GM13977 (cell line): ENCODE data around the gene FAM174B.

Experiments used
- DNase-seq: peaks from one replicate; pipeline ENCODE4 v3.0.0; 2012; ENCODE audit warnings: low spot score
- CTCF ChIP-seq: IDR thresholded peaks from 2 replicates; pipeline ENCODE4 v1.5.1; 2012; ENCODE audit warnings: mild to moderate bottlenecking, control low read depth; ENCODE audit not compliant: insufficient read depth; ENCODE audit errors: extremely low read depth, missing control alignments
- in situ Hi-C: fragments of 300-500 bp; cut with MboI; formaldehyde crosslinking; loops from one replicate; pipeline ENCODE4 v1.12.0; 2022; ENCODE audit warnings: low sequenced_read_pairs, low pct_unique_long_range_greater_than_20kb, mixed read lengths, inconsistent platforms; ENCODE audit not compliant: unreplicated experiment

FAM174B gene

DNA sequence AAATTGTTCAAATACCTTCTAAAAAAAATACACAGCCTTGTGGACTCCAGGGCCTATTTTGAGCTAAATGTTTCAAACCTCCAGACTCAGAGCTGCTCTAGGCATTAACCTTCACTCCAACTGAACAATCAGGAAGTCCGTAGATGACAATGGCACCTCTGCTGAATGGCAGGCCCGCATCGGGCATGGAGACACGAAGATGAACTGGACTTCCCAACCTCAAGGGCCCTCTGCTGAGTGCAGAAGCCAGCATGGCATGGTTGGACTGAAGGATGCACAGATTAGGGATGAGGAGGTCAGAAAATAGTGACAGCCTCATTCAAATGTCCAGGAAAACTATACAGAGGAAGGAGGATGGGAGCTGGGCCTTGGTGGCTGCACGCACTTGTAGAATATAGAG lies 2.2 kb downstream of the FAM174B start:
- in situ Hi-C loops: no loop called here
- no peak for TF ChIP-seq CTCF
- no peak for DNase-seq

DNA sequence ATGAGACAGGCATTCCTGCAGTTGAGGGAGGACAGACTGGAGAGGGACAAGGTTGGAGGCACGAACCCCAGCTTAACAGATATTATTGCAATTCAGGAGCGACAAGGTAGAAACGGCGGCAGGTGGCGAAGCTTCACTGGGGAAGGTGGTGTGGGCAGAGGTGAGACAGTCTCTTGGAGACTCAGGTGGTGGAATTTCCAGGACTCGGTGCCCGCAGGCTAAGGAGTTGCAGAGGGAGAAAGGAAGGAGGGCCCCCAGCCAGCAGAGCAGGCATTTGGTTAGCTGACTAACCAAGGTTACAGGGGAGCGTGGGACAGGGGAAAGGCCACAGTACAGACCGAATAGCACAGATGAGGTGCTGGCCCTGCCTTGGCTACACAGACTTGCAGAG lies 3.0 kb downstream of the FAM174B start:
- TF ChIP-seq CTCF: no peak
- in situ Hi-C loops: no loop called here
- no peak for DNase-seq

- no peak for TF ChIP-seq CTCF
- in situ Hi-C loops: no loop called here
- DNase-seq: no peak
Measured at GRCh38 chr15:92651877-92652575, 3.5 kb downstream of the FAM174B start.

DNA sequence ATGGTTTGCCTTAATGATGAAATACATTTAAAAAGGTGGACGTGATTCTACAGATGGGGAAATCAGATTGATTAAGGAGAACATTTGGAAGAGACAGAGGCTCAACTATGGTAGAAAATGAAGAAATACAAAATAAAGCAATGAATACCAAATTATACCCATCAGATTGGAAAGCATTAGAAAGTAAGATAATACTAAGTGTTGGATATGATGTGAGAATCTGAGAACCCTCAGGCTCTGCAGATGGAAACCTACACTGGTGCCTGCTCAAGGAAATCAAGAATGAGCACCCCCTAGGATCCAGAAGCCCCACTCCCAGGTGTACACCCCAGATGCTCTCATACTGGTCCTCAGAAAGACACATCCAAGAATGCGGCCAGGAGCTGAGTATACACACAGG lies 4.6 kb downstream of the FAM174B start:
- TF ChIP-seq CTCF: no peak
- in situ Hi-C loops: no loop called here
- no peak for DNase-seq

GRCh38 chr15:92650256-92650655 lies 5.3 kb downstream of the FAM174B start:
- TF ChIP-seq CTCF: no peak
- DNase-seq: no peak
- in situ Hi-C loops: no loop called here

DNA sequence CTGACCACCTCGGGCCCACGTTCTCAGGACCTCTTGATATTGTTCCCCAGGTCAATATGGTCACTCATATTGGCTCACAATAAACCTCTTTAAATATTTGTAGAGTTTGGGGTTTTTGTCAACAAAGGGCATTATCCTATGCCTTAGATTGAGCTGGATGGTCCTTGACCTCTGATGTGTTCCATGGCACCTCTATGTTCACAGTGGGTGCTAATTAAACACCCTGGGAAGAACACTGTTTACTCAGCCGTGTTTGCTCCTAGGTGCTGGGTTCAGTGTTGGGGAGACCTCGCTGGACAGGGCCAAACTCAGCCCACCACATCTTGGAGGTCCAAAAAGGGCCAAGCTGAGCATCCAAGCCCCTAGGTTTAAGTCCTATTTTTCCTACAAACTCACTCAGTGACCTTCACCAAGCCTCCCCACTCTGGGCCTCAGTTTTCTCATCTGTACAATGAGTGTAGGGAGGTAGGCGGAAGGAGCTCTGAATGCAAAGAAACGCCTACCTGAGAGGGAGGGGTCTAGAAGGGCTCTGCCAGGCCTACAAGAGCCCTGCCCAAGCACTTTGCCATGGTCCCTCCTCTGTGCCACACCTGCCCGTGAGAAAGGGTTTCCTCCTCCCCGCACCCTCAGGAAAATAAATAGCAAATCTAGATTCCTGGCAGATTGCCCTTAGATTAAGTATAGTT lies 7.2 kb downstream of the FAM174B start:
- in situ Hi-C loops: no loop called here

More for the DNA sequence above, 7.2 kb downstream of the FAM174B start:
- no peak for DNase-seq
- TF ChIP-seq CTCF: no peak
